HFF-Myc (cell line): ENCODE data around the gene MALT1.

Source experiments
- DNase-seq: peaks from one replicate; pipeline ENCODE4 v3.0.0-alpha.2; 2011; ENCODE audit warnings: low read depth; ENCODE audit errors: extremely low read depth
- H3K4me3 ChIP-seq: replicated peaks from 2 replicates; pipeline ENCODE4 v1.5.1; 2011; ENCODE audit warnings: low read depth, mild to moderate bottlenecking, control low read depth, low read length
- TF ChIP-seq, protein P1 (sequence below): IDR thresholded peaks from 2 replicates; pipeline ENCODE4 v1.5.1; 2012; ENCODE audit warnings: mild to moderate bottlenecking, low read depth, low read length, control low read depth; ENCODE audit errors: missing control alignments

Gene MALT1

DNA sequence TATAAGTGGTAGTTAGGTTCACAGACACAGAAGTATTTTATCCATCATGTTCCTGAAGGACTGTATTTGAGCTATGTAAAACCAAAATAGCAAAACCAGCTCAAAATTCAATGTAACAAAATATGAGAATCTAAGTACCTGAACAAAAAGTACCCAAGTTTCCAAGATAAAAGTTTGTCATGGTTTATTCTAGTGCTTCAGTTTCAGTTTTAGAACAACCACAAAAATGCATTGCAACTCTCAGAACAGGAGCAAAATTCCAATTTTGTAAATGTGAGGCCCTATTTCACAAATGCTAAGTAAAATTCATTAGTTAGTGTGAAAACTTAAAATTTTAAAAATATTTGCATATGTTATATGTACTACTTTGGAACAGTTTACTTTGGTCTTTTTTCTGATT, 37.4 kb upstream of the MALT1 start:
- TF ChIP-seq, protein P1, sequence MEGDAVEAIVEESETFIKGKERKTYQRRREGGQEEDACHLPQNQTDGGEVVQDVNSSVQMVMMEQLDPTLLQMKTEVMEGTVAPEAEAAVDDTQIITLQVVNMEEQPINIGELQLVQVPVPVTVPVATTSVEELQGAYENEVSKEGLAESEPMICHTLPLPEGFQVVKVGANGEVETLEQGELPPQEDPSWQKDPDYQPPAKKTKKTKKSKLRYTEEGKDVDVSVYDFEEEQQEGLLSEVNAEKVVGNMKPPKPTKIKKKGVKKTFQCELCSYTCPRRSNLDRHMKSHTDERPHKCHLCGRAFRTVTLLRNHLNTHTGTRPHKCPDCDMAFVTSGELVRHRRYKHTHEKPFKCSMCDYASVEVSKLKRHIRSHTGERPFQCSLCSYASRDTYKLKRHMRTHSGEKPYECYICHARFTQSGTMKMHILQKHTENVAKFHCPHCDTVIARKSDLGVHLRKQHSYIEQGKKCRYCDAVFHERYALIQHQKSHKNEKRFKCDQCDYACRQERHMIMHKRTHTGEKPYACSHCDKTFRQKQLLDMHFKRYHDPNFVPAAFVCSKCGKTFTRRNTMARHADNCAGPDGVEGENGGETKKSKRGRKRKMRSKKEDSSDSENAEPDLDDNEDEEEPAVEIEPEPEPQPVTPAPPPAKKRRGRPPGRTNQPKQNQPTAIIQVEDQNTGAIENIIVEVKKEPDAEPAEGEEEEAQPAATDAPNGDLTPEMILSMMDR, result no peak
- no peak for DNase-seq
- no peak overlapping the region for H3K4me3 ChIP-seq

DNA sequence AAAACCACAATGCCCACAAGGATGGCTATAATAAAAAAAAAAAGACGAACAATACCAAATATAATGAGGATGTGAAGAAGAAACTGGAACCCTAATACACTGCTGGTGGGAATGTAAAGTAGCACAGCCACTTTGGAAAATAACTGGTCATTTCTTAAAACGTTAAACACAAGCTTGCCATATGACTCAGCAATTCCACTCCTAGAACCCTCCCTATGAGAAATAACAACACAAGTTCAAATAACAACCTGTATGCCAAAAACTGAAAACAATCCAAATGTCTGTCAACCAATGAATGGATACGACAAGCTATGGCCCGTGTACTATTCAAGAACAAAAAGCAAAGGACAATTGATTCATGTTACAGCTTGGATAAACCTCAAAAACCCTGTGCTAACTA, 35.4 kb upstream of the MALT1 start:
- TF ChIP-seq, protein P1, result no peak
- peak; percentile 38 for DNase-seq
- no peak overlapping the region for H3K4me3 ChIP-seq

DNA sequence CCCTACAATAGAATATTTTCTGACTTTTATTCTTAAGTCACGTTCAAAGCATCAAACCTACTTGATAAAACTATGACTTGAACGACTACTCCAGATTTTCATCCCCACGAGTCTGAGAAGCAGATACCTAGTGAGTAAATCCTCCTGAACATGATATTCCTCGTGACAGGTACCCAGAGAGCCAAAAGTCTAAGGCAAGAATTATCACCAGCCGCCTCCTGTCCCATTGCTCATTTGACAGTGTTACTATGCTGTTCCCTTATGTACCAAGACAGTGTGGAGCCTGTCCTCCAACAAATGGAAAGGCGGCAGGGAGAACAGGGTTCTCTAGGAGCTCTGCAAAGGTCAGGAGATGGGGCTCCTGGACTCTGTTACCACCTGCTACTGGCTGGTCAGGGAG, 34.1 kb upstream of the MALT1 start:
- TF ChIP-seq, protein P1, result no peak
- DNase-seq, result no peak
- H3K4me3 ChIP-seq, result no peak overlapping the region

GRCh38 chr18:58637946-58638345, 33.3 kb upstream of the MALT1 start:
- no peak overlapping the region for H3K4me3 ChIP-seq
- DNase-seq, result no peak
- TF ChIP-seq, protein P1, result no peak

DNA sequence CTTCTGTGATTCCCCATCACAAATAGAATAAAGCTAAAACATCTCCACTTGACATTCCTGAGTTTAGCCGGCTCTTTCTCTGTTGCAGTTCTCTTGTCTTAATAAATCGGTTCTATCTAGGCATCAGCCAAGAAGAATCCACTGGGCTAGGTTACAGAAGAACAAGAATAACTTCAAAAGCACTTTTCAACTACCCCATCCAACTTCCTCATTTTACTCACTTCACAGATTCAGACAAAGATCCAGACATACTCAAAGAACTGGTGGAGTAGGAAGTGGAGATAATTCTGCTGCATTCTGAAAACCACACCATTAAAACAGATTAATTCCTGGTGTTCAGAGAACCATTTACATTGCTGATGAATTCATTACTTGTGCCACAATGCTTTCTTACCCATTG, 32.8 kb upstream of the MALT1 start:
- TF ChIP-seq, protein P1, result no peak
- DNase-seq, result no peak

DNA sequence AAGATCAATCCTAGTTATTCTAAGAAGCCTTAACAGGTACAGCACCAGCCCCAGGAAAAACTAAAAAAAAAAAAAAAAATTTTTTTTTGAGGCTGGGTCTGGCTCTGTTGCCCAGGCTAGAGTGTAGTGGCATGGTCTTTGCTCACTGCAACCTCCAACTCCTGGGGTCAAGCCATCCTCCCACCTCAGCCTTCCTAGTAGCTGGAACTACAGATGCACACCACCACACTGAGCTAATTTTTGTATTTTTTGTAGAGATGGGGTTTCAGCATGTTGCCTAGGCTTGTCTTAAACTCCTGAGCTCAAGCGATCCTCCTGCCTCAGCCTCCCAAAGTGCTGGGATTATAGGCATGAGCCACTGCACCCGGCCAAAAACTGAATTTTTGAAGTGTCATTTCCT, 32.0 kb upstream of the MALT1 start:
- TF ChIP-seq, protein P1, result no peak
- DNase-seq, result no peak
- no peak overlapping the region for H3K4me3 ChIP-seq

More for the DNA sequence above, 32.8 kb upstream of the MALT1 start:
- no peak overlapping the region for H3K4me3 ChIP-seq

- H3K4me3 ChIP-seq, result no peak overlapping the region
- TF ChIP-seq, protein P1, result no peak
- peak; percentile 39 for DNase-seq
These were observed 31.4 kb upstream of the MALT1 start for GRCh38 chr18:58639751-58640427.
